Activated B cell treated with CpG ODN at 0.5 μM for 24 hours (primary cell): ENCODE measurements around the gene TPGS2. TPM values are rescaled to one million over a fixed set of nuclear protein-coding genes. Genes with fewer than 3 reads are reported as not detected.

Source experiments
- ATAC-seq: fragments of 200-7000 bp; cut with Tn5 transposase; one replicate; pipeline ENCODE4 v1.10.0; 2021; ENCODE audit warnings: low read depth, mild to moderate bottlenecking, moderate library complexity
- CTCF ChIA-PET: fragments of 350-600 bp; sonication (Branson Sonifier 250); formaldehyde crosslinking; loops from one replicate; lab custom pipeline; 2021; ENCODE audit warnings: antibody characterized with exemption; lab: Charles Lee
- POLR2A ChIA-PET: fragments of 350-600 bp; sonication (Branson Sonifier 250); formaldehyde crosslinking; loops from one replicate; lab custom pipeline; 2021; ENCODE audit warnings: antibody characterized with exemption; lab: Charles Lee
- DNase-seq: peaks from one replicate; pipeline ENCODE4 v3.0.0; 2022
- H3K27ac Mint-ChIP-seq: one replicate; pipeline ENCODE4 v1.8.0; 2020; ENCODE audit warnings: mixed read lengths
- H3K27me3 Mint-ChIP-seq: one replicate; pipeline ENCODE4 v1.8.0; 2021; ENCODE audit warnings: mixed read lengths
- H3K36me3 Mint-ChIP-seq: one replicate; pipeline ENCODE4 v1.8.0; 2021; ENCODE audit warnings: low read depth, mixed read lengths
- H3K4me1 Mint-ChIP-seq: one replicate; pipeline ENCODE4 v1.8.0; 2021; ENCODE audit warnings: mixed read lengths
- H3K4me3 Mint-ChIP-seq: one replicate; pipeline ENCODE4 v1.8.0; 2020; ENCODE audit warnings: mild to moderate bottlenecking, mixed read lengths
- H3K9me3 Mint-ChIP-seq: one replicate; pipeline ENCODE4 v1.8.0; 2020; ENCODE audit warnings: mixed read lengths
- intact Hi-C: fragments of 100-400 bp; cut with micrococcal nuclease; formaldehyde crosslinking; loops from one replicate; pipeline ENCODE4 v1.15.1; 2024
- total RNA-seq: library from RNA; stranded (reverse); gene quantifications from 2 replicates; pipeline ENCODE4 v1.2.3, GENCODE V29; 2022
- TF ChIP-seq, protein P1 (sequence below): fragments of 200-600 bp; IDR thresholded peaks from one replicate; pipeline ENCODE4 v1.8.0; 2022; ENCODE audit warnings: antibody characterized with exemption, mild to moderate bottlenecking

The TPGS2 gene
- total RNA-seq, 1 donor from 2014 or later = 45.1 TPM

DNA sequence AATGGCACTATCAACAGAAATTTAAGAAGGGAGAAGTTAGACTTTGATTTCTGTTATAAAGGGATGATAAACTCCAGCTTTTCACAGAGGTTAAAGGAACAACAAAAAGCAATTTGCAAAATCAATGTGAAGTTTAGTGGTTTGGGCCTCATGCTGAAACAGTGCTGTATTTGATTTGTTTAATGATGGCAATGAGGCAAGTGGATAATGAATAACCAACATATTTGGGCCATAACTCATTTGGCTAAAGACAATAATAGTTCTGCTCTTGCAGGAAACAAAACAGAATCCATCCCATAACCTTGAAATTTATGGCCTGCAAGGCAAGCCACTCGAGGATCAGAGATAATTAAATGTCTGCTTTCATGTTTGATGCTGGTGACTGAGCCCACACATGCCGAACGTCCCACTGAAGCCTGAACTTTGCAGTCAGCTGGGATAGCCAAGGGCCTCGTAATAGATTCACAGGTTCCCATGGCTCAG, 56.5 kb downstream of the TPGS2 start:
- TF ChIP-seq, protein P1, sequence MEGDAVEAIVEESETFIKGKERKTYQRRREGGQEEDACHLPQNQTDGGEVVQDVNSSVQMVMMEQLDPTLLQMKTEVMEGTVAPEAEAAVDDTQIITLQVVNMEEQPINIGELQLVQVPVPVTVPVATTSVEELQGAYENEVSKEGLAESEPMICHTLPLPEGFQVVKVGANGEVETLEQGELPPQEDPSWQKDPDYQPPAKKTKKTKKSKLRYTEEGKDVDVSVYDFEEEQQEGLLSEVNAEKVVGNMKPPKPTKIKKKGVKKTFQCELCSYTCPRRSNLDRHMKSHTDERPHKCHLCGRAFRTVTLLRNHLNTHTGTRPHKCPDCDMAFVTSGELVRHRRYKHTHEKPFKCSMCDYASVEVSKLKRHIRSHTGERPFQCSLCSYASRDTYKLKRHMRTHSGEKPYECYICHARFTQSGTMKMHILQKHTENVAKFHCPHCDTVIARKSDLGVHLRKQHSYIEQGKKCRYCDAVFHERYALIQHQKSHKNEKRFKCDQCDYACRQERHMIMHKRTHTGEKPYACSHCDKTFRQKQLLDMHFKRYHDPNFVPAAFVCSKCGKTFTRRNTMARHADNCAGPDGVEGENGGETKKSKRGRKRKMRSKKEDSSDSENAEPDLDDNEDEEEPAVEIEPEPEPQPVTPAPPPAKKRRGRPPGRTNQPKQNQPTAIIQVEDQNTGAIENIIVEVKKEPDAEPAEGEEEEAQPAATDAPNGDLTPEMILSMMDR = no peak
- Mint-ChIP-seq H3K27me3 (no peaks in the 10 kb centered on the region), H3K9me3 (no peaks in the 10 kb centered on the region), H3K36me3 (no peaks in the 10 kb centered on the region), H3K4me3 (no peak overlapping the region), H3K27ac (no peak overlapping the region), H3K4me1 (peaks cover 7% of the 10 kb centered on the region)
- POLR2A ChIA-PET = no interaction called here
- DNase-seq (no peak), ATAC-seq (no peak)
- intact Hi-C loops = no loop called here
- CTCF ChIA-PET = no interaction called here

DNA sequence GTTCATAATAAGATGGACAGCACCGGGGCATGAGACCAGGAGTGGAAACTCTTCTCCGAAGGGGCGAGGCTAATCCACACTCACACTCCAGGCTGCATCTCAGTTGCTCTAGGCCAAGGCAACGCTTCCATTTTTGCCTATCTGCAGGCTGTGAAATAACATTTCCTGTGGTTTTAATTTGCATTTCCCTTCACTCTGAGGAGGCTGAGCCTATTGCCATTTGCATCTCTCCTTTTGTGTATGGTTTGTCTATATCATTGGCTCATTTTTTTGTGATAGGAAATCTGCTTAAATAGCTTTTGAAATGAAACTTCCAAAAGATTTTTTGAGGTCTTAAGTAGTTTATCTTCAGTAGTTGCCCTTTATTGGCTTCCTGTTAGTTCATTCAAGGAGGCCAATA, 57.6 kb downstream of the TPGS2 start:
- Mint-ChIP-seq H3K4me1 (peaks cover 7% of the 10 kb centered on the region), H3K36me3 (no peaks in the 10 kb centered on the region), H3K9me3 (no peaks in the 10 kb centered on the region), H3K4me3 (no peak overlapping the region), H3K27me3 (no peaks in the 10 kb centered on the region), H3K27ac (no peak overlapping the region)
- no peak for DNase-seq
- intact Hi-C loops = no loop called here
- TF ChIP-seq, protein P1 = no peak
- POLR2A ChIA-PET = no interaction called here
- CTCF ChIA-PET = no interaction called here
- ATAC-seq = no peak

DNA sequence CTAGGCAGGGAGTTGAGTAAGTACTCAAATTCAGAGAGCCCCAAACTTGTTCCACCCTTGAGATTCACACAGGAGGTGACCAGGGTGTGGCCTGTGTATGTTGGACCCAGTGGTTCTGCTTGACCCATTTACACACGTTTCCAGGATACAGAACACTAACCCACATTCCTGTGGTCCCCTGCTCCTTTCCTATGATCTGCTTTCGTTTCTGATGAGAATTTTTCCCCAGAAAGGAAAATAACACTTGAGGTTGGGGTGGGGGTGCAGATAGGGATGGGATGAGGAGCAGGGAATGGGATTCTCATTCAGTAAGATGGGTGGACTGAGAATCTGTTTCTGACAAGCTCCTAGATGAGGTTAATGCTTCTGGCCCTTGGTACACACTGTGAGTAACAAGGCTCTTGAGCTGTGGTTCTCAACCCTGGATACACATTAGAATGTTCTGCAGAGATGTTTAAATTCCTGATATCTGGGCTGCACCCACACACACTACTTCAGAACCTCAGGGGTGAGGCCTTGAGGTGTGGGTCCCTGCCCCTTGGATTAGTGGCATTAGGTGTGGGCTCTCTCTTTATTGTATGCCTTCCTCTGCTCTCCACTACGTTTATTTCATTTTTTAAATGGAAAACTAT, 58.4 kb downstream of the TPGS2 start:
- Mint-ChIP-seq H3K4me1 (peaks cover 7% of the 10 kb centered on the region), H3K27ac (no peak overlapping the region), H3K4me3 (no peak overlapping the region), H3K36me3 (no peaks in the 10 kb centered on the region), H3K9me3 (no peaks in the 10 kb centered on the region), H3K27me3 (no peaks in the 10 kb centered on the region)
- ChIA-PET CTCF (no interaction called here), POLR2A (no interaction called here)
- DNase-seq = no peak
- TF ChIP-seq, protein P1 = no peak
- ATAC-seq = no peak
- intact Hi-C loops = no loop called here

DNA sequence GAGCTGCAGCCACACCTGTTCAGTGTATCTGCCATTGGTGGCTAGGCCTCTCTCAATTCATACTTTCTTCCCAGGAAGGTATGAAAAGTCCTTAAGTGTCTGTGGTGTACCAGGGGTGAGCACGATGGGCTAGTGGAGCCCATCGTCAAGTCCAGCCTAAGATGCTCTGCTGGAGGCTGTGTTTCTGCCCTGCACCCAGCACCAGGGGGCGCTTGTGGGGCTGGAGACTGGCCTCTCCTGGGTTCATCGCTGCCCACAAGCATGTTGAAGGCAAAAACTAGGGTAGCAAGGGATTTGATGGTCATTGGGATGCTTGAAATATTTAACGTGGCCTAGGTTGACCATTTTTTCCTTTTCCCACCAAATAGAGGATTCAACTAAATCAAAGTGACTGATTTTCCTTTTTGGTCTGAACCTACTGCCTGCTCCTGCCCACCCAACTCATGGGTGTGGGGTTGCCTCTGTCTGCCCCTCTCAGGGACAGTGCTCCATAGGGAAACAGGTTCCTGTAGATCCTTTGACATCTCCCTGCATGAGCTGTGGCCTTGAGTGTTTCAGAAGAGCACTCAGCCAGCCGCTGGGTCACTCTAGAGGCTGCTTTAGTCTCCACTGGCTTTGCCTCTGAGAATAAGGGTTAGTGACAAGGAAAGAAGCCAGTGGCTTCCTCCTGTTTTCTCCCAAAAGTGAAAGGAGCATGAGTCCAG, 59.0 kb downstream of the TPGS2 start:
- peaks cover 7% of the 10 kb centered on the region for H3K4me1 Mint-ChIP-seq

DNA sequence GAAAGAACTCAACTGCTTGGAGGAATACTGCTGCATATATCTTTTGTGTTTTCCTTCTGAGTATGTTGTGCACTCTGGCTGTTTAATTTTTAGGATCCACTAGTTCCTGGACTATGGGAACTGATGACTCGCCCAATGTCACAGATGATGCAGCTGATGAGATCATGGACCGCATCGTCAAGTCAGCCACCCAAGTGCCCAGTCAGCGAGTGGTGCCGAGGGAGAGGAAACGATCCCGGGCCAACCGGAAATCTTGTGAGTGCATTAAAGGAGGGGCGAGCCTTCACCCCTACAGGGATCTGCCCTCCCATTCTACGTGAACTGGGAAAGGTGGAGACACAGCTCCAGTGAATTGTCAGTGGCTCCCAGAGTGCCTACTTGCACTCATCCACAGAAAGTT, 59.6 kb downstream of the TPGS2 start:
- ATAC-seq = no peak
- H3K4me3 Mint-ChIP-seq = no peak overlapping the region
- CTCF ChIA-PET = no interaction called here

More for the DNA sequence above, 59.0 kb downstream of the TPGS2 start:
- DNase-seq (no peak), ATAC-seq (no peak)
- ChIA-PET CTCF (no interaction called here), POLR2A (no interaction called here)
- H3K4me3 Mint-ChIP-seq = no peak overlapping the region
- H3K36me3 Mint-ChIP-seq = no peaks in the 10 kb centered on the region
- no peaks in the 10 kb centered on the region for H3K9me3 Mint-ChIP-seq
- H3K27me3 Mint-ChIP-seq = no peaks in the 10 kb centered on the region
- no peak overlapping the region for H3K27ac Mint-ChIP-seq
- TF ChIP-seq, protein P1 = no peak
- intact Hi-C loops = no loop called here

More for the DNA sequence above, 59.6 kb downstream of the TPGS2 start:
- H3K36me3 Mint-ChIP-seq = no peaks in the 10 kb centered on the region
- H3K27ac Mint-ChIP-seq = no peak overlapping the region
- no peaks in the 10 kb centered on the region for H3K27me3 Mint-ChIP-seq
- intact Hi-C loops = no loop called here
- POLR2A ChIA-PET = no interaction called here
- TF ChIP-seq, protein P1 = no peak
- H3K9me3 Mint-ChIP-seq = no peaks in the 10 kb centered on the region
- DNase-seq = no peak
- H3K4me1 Mint-ChIP-seq = peaks cover 7% of the 10 kb centered on the region
